DMS79 treated with DMSO at 0.1 percent for 48 hours (cell line): ENCODE results near the gene ECHS1.
"Not testable (repeated sequence)": the region's sequence is repeated elsewhere in the genome, so short reads cannot be mapped to it uniquely, and the experiment has no call there.

Source experiments
- DNase-seq: peaks from one replicate; lab custom pipeline; 2025; lab: John Stamatoyannopoulos, UW

ECHS1 gene

DNA sequence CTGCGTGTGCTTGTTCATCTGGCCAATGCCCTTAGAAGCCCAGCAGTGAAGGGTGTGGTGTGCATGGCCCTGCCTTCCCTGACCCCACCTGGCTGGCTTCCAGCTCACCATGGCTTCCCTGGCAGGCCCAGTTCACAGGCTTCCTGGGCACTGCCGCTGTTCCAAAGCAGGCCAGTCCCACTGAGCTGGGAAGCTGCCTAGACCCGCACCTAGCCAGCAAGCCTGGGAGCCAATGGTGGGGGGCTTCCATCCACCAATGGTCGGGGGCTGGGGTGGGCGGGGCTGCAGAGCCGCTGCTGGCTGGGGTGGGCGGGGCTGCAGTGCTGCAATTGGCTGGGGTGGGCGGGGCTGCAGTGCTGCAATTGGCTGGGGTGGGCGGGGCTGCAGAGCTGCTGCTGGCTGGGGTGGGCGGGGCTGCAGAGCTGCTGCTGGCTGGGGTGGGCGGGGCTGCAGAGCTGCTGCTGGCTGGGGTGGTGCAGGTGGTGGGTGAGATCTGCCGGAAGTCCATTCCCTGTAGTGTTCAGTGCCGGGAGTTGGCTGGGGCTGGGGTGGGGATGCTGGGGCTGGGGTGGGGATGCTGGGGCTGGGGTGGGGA, 48.9 kb downstream of the ECHS1 start:
- DNase-seq: peak; percentile 55

DNA sequence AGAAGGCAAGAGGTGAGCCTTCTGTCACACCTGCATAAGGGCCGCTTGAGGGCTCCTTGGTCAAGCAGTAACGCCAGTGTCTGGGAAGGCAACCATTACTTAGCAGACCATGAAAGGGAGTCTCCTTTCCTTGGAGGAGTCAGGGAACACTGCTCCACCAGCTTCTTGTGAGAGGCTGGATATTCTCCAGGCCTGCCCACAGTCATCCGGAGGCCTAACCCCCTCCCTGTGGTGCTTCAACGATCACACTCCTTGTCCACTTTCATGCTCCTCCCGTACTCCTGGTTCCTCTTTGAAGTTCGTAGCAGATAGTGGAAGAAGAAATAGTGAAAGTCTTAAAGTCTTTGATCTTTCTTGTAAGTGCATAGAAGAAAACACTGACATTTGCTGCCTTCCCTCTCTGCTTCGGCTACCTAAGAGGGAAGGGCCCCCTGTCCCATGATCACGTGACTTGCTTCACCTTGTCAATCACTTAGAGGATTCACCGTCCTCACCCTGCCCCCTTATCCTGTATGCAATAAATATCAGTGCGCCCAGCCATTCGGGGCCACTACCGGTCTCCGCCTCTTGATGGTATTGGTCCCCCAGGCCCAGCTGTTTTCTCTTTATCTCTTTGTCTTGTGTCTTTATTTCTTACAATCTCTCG, 51.0 kb downstream of the ECHS1 start:
- not testable (repeated sequence) for DNase-seq

DNA sequence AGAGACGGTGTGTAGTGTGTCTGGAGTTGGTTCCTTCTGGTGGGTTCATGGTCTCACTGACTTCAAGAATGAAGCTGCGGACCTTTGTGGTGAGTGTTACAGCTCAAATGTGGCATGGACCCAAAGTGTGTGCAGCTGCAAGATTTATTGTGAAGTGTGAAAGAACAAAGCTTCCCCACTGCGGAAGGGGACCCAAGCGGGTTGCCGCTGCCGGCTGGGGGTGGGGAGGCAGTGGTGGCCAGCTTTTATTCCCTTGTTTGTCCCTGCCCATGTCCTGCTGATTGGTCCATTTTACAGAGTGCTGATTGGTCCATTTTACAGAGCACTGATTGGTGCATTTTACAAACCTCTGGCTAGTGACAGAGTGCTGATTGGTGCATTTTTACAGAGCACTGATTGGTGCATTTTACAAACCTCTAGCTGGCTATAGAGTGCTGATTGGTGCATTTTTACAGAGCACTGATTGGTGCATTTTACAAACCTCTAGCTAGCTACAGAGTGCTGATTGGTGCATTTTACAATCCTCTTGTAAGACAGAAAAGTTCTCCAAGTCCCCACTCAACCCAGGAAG, 52.2 kb downstream of the ECHS1 start:
- not testable (repeated sequence) for DNase-seq

DNA sequence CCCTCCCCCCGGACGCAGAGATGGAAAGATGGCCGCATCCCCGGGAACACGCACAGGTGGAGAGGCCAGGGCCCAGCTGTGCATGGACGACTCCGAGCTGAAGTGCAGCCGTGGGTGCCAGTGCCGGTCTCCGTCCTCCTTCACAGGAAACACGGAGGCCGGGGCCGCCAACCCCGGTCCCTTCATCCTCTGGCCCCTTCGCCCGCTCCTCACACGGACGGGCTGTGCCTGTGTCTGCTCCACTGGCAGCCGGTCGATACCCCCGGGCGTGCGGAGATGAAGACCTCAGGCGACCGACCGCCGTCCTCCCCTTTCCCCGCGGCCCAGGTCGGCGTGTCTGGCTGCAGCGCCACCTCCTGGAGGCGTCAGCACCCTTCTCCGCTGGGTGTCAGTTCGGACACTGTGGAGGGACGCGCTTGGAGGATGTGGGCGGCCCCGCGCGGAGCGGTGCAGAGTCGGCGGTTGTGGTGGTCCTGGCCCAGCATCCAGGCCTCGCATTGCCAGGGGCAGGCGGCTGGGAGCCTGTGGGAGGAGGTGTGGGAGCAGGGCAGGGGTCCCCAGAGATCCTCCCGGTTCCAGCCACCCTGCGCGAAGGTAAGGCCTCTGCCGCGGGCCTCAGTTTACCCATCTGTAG, 54.5 kb downstream of the ECHS1 start:
- DNase-seq: peak; percentile 24

DNA sequence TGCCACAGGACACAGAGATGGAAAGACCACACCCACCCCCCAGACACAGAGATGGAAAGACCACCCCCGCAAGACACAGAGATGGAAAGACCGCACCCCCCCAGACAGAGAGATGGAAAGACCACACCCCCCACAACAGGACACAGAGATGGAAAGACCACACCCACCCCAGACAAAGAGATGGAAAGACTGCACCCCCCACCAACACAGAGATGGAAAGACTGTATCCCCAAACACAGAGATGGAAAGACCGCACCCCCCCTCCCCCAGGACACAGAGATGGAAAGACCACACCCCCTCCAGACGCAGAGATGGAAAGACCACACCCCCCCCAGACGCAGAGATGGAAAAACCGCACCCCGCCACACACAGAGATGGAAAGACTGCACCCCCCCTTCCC, 56.4 kb downstream of the ECHS1 start:
- DNase-seq: no peak

DNA sequence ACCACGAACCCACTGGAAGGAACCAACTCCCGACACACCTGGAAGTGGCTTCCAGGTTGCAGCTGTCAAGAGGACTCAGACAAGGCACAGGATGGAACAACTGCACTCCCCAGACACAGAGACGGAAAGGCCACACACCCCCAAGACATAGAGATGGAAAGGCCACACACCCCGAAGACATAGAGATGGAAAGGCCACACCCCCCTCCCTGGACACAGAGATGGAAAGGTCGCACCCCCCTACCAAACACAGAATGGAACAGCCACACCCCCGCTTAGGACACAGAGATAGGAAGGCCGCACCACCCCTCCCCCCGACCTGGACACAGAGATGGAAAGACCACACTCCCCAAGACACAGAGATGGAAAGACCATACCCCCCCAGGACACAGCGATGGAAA, 56.9 kb downstream of the ECHS1 start:
- DNase-seq: no peak

DNA sequence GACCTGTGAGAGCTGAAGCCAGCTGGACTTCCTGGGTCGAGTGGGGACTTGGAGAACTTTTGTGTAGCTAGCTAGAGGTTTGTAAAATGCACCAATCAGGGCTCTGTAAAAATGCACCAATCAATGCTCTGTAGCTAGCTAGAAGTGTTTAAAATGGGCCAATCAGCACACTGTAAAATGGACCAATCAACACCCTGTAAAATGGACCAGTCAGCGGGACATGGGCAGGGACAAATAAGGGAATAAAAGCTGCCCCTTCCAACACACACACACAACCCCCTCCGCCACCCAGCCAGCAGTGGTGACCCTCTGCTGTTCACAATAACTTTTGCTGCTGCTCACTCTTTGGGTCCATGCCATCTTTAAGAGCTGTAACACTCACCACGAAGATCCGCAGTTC, 57.3 kb downstream of the ECHS1 start:
- no peak for DNase-seq

DNA sequence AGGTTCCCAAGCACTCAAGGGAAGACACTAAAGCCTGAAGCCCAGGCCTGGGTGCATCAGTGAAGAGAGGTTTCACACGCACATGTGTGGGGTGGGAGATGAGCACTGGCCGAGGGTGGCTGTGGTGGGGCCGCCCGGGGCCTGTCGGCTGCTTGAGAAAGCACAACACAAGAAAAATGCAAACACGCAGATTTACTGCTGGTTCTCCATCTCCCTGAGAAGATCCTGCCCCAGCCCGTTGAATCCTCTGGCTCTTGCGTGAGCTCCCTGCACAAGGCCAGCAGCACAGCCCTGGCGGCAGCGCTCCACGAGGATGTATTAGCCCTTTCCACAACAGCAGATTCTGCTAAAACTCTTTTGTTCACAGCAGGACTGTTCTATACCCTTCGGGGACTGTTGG, 58.2 kb downstream of the ECHS1 start:
- DNase-seq: no peak

DNA sequence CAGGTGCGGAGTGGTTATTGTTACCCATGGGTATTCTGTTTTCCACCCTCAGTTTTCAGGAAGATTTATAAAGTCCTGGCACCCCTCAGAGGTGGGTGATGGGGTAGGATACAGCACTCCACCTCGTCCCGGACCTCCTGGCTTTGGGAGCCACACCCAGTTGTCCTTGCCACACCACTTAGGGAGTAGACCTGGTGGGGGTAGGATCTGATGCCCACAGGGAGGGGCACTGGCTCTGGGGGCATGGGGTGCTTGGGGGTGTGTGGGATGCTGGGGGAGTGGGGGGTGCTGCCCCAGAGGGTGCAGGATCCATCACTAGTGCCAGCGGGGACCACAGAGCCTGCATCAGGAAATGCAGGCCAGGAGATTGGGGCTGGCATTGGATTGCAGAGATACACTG, 60.0 kb downstream of the ECHS1 start:
- no peak for DNase-seq

DNA sequence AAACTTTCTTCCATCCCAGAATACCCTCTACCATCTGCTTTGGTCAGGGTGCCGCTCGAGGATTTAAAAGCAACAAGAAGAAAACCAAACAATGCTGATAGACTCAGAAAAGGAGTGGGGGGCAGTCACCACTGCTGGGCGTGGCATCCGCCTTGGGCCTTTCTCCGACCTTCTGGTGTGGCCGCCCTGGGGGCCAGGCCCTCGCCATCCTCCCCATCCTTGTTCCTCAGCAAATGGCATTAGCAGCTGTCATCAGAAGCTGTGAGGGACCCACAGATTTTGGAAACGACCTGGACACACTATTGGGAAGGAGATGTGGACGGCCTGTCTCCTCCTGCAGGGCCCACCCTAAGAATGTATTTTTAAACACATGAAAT, 60.4 kb downstream of the ECHS1 start:
- DNase-seq: no peak
